Coronary artery (tissue), 2 donors: ENCODE data around the gene SH3BGRL3.
"Not testable (repeated sequence)": the region's sequence is repeated elsewhere in the genome, so short reads cannot be mapped to it uniquely, and the experiment has no call there.

Experiments
- DNase-seq: peaks from one replicate; pipeline ENCODE4 v3.0.0-alpha.2; 2017; ENCODE audit warnings: low spot score
- H3K27ac ChIP-seq, 2 donors: fragments of 200-600 bp; sonication (generic); one replicate each; pipeline ENCODE4 v1.5.1; 2016 to 2019
- H3K4me3 ChIP-seq: fragments of 200-600 bp; sonication (generic); 2 replicates; pipeline ENCODE4 v1.5.1; 2016; ENCODE audit warnings: mild to moderate bottlenecking, moderate library complexity
- CTCF ChIP-seq: fragments of 200-600 bp; sonication (generic); IDR thresholded peaks from one replicate; pipeline ENCODE4 v1.5.1; 2019; ENCODE audit warnings: antibody characterized with exemption

SH3BGRL3 gene

GRCh38 chr1:26291433-26291832, 11.5 kb downstream of the SH3BGRL3 start:
- Histone ChIP-seq H3K4me3 (no peak overlapping the region), H3K27ac (no peak overlapping the region)
- no peak for TF ChIP-seq CTCF
- DNase-seq: no peak

- TF ChIP-seq CTCF: no peak
- DNase-seq: no peak
- Histone ChIP-seq H3K27ac (no peak overlapping the region), H3K4me3 (no peak overlapping the region)
Measured at GRCh38 chr1:26291939-26292338, 12.1 kb downstream of the SH3BGRL3 start.

- H3K27ac ChIP-seq, DNase-seq, H3K4me3 ChIP-seq: not testable (repeated sequence)
Measured at GRCh38 chr1:26292735-26293134, 12.8 kb downstream of the SH3BGRL3 start.

- Histone ChIP-seq H3K4me3 (no peak overlapping the region), H3K27ac (no peak overlapping the region)
- TF ChIP-seq CTCF: no peak
- DNase-seq: no peak
Measured at GRCh38 chr1:26293911-26294463, 14.1 kb downstream of the SH3BGRL3 start.

GRCh38 chr1:26295194-26296138, 15.6 kb downstream of the SH3BGRL3 start:
- no peak overlapping the region for H3K27ac ChIP-seq
- no peak for TF ChIP-seq CTCF
- no peak overlapping the region for H3K4me3 ChIP-seq
- DNase-seq: no peak

- no peak for DNase-seq
- Histone ChIP-seq H3K4me3 (no peak overlapping the region), H3K27ac (no peak overlapping the region)
- no peak for TF ChIP-seq CTCF
Measured at GRCh38 chr1:26296340-26297056, 16.6 kb downstream of the SH3BGRL3 start.

- TF ChIP-seq CTCF: no peak
- Histone ChIP-seq H3K27ac (no peak overlapping the region), H3K4me3 (no peak overlapping the region)
- DNase-seq: no peak
Measured at GRCh38 chr1:26297057-26297790, 17.3 kb downstream of the SH3BGRL3 start.
